Activated naive CD4-positive, alpha-beta T cell treated with anti-CD3 and anti-CD28 coated beads, Interleukin-2, amount 50 U/mL, for 16 hours (primary cell): ENCODE results near the gene SYCP2.

Source experiments
- DNase-seq: peaks from one replicate; pipeline ENCODE4 v3.0.0-alpha.2; 2020

Gene SYCP2

GRCh38 chr20:59944726-59945125 lies 11.3 kb upstream of the SYCP2 start:
- DNase-seq: no peak

GRCh38 chr20:59942245-59942644 lies 8.8 kb upstream of the SYCP2 start:
- no peak for DNase-seq

- no peak for DNase-seq
Observed at GRCh38 chr20:59940956-59941294, 7.5 kb upstream of the SYCP2 start.

- DNase-seq: peak; percentile 88
Observed at GRCh38 chr20:59940129-59940955, 6.9 kb upstream of the SYCP2 start, which contains the start of the genes FAM217B and PPP1R3D. Gene FAM217B (plus strand): TSS chr20:59940389. CDS start chr20:59943944, 3,555 bp downstream. Gene PPP1R3D (minus strand): TSS chr20:59940305. CDS start chr20:59939931, 374 bp downstream.

GRCh38 chr20:59939879-59940128 lies 6.4 kb upstream of the SYCP2 start:
- no peak for DNase-seq

GRCh38 chr20:59939052-59939878 lies 5.8 kb upstream of the SYCP2 start:
- DNase-seq: no peak

- DNase-seq: no peak
Observed at GRCh38 chr20:59938696-59939051, 5.2 kb upstream of the SYCP2 start.

GRCh38 chr20:59938221-59938620 lies 4.8 kb upstream of the SYCP2 start:
- no peak for DNase-seq

GRCh38 chr20:59937150-59937549 lies 3.7 kb upstream of the SYCP2 start:
- DNase-seq: no peak

- no peak for DNase-seq
Observed at GRCh38 chr20:59936409-59936808, 3.0 kb upstream of the SYCP2 start.

GRCh38 chr20:59935457-59936185 lies 2.2 kb upstream of the SYCP2 start:
- no peak for DNase-seq

- peak; percentile 82 for DNase-seq
Observed at GRCh38 chr20:59933849-59934585, 580 bp upstream of the SYCP2 start.

- no peak for DNase-seq
Observed at GRCh38 chr20:59932616-59933295, 681 bp downstream of the SYCP2 start.

- DNase-seq: no peak
Observed at GRCh38 chr20:59931511-59932312, 1.7 kb downstream of the SYCP2 start.

GRCh38 chr20:59925899-59926298 lies 7.5 kb downstream of the SYCP2 start:
- DNase-seq: no peak

- no peak for DNase-seq
Observed at GRCh38 chr20:59925359-59925758, 8.1 kb downstream of the SYCP2 start.

GRCh38 chr20:59923514-59923913 lies 9.9 kb downstream of the SYCP2 start:
- DNase-seq: no peak

- no peak for DNase-seq
Observed at GRCh38 chr20:59920944-59921343, 12.5 kb downstream of the SYCP2 start.

GRCh38 chr20:59912609-59913008 lies 20.8 kb downstream of the SYCP2 start:
- DNase-seq: no peak

- DNase-seq: no peak
Observed at GRCh38 chr20:59911041-59911440, 22.4 kb downstream of the SYCP2 start.

GRCh38 chr20:59908855-59909254 lies 24.6 kb downstream of the SYCP2 start:
- no peak for DNase-seq

- no peak for DNase-seq
Observed at GRCh38 chr20:59903621-59904020, 29.8 kb downstream of the SYCP2 start.
